Lung (tissue), 12 donors: Measurements from ENCODE around the gene SPATA12. TPM values are rescaled to one million over a fixed set of nuclear protein-coding genes. Genes with fewer than 3 reads are reported as not detected.

Experiments used
- ATAC-seq: fragments of 200-7000 bp; cut with Tn5 transposase; one replicate; pipeline ENCODE4 v1.9.1; 2020; ENCODE audit warnings: moderate number of reproducible peaks; ENCODE audit not compliant: insufficient read depth, low FRiP score
- DNase-seq, 3 donors: peaks; one replicate each; pipeline ENCODE4 v3.0.0-alpha.2; 2013 to 2017
- H3K27ac ChIP-seq, 2 donors: one replicate each; pipeline ENCODE4 v1.5.1; 2013; ENCODE audit warnings: mild to moderate bottlenecking in 2 of 2, moderate library complexity in 2 of 2, control low read depth in 1 of 2, inconsistent platforms in 1 of 2, low read depth in 1 of 2, low read length in 1 of 2
- H3K27me3 ChIP-seq, 3 donors: one replicate each; pipeline ENCODE4 v1.5.1; 2013; ENCODE audit warnings: low read length in 2 of 3; ENCODE audit not compliant: control insufficient read depth in 3 of 3, insufficient read depth in 3 of 3
- H3K36me3 ChIP-seq, 4 donors: one replicate each; pipeline ENCODE4 v1.5.1; 2013; ENCODE audit warnings: low read length in 4 of 4, mild to moderate bottlenecking in 1 of 4, moderate library complexity in 1 of 4; ENCODE audit not compliant: control insufficient read depth in 4 of 4, insufficient read depth in 4 of 4
- H3K4me1 ChIP-seq, 5 donors: one replicate each; pipeline ENCODE4 v1.5.1; 2013; ENCODE audit warnings: low read length in 5 of 5, mild to moderate bottlenecking in 2 of 5, moderate library complexity in 1 of 5; ENCODE audit not compliant: control insufficient read depth in 5 of 5, insufficient read depth in 5 of 5
- H3K4me3 ChIP-seq: one replicate; pipeline ENCODE4 v1.5.1; 2013; ENCODE audit warnings: mild to moderate bottlenecking, control low read depth, moderate library complexity
- H3K9ac ChIP-seq, 2 donors: one replicate each; pipeline ENCODE4 v1.5.1; 2013; ENCODE audit warnings: low read length in 2 of 2, control low read depth in 1 of 2; ENCODE audit not compliant: insufficient read depth in 1 of 2
- H3K9me3 ChIP-seq, 4 donors: one replicate each; pipeline ENCODE4 v1.5.1; 2013; ENCODE audit warnings: low read length in 3 of 4, mild to moderate bottlenecking in 1 of 4, moderate library complexity in 1 of 4; ENCODE audit not compliant: control insufficient read depth in 4 of 4, insufficient read depth in 3 of 4
- WGBS, 2 donors: extraction: QIAGEN DNeasy Blood & Tissue Kit; methylation state at CpG; one replicate each; pipeline ENCODE4 v1.1.7; 2013; 5-methylcytosine and 5-hydroxymethylcytosine counted together
- polyA plus RNA-seq, 2 donors: library from polyadenylated mRNA; stranded (reverse); fragments of 200-250 nt; gene quantifications; one replicate each; pipeline ENCODE4 v1.2.1, GENCODE V29; 2013
- total RNA-seq, 2 donors: library from RNA; depleted of rRNA in 1 of 2; stranded (reverse); fragments of >200 nt in 1 of 2; gene quantifications; one replicate each; pipeline ENCODE4 v1.2.1, GENCODE V29; 2014 to 2021
- TF ChIP-seq, protein P1 (sequence below): IDR thresholded peaks from 2 replicates; pipeline ENCODE4 v1.5.1; 2012; ENCODE audit warnings: mild to moderate bottlenecking; ENCODE audit errors: control extremely low read depth, extremely low read depth
- donor health status: control.
- donor health status: control.
- donor health status: Bipolar disorder and iron deficiency.
- donor health status: healthy.
- donor health status: DM: yes; HTN: yes; CAD: no.

The SPATA12 gene
- total and polyA plus RNA-seq, 4 donors: 0.08 to 0.15 (median 0.08) TPM; not detected in 1

DNA sequence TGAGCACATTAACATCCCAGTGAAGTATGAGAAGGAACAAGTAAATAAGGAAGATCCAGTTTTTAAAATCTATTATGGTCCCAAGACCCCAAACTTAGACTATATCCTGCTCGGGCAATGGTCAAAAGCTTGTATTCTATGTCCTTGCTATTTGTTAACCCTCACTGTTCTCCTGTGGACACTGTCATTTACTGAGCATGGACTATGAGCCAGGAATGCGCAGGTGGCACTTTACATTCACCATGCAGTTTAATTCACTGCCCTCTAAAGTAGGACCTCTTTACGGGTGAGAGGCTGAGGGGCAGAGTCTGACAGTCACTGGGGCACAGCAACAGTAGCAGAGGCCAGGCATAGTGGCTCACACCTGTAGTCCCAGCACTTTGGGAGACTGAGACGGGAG lies 28.6 kb downstream of the SPATA12 start:
- H3K9ac ChIP-seq: no peak overlapping the region
- 92 to 99% methylated on average over 4 of the region's 4 CpGs for WGBS, 2 donors
- H3K9me3 ChIP-seq: no peaks in the 10 kb centered on the region
- H3K36me3 ChIP-seq: no peaks in the 10 kb centered on the region
- no peaks in the 10 kb centered on the region for H3K27me3 ChIP-seq
- DNase-seq (no peak), ATAC-seq (no peak)
- TF ChIP-seq, protein P1, sequence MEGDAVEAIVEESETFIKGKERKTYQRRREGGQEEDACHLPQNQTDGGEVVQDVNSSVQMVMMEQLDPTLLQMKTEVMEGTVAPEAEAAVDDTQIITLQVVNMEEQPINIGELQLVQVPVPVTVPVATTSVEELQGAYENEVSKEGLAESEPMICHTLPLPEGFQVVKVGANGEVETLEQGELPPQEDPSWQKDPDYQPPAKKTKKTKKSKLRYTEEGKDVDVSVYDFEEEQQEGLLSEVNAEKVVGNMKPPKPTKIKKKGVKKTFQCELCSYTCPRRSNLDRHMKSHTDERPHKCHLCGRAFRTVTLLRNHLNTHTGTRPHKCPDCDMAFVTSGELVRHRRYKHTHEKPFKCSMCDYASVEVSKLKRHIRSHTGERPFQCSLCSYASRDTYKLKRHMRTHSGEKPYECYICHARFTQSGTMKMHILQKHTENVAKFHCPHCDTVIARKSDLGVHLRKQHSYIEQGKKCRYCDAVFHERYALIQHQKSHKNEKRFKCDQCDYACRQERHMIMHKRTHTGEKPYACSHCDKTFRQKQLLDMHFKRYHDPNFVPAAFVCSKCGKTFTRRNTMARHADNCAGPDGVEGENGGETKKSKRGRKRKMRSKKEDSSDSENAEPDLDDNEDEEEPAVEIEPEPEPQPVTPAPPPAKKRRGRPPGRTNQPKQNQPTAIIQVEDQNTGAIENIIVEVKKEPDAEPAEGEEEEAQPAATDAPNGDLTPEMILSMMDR: no peak
- H3K27ac ChIP-seq: no peak overlapping the region
- H3K4me3 ChIP-seq: no peak overlapping the region
- no peaks in the 10 kb centered on the region for H3K4me1 ChIP-seq

DNA sequence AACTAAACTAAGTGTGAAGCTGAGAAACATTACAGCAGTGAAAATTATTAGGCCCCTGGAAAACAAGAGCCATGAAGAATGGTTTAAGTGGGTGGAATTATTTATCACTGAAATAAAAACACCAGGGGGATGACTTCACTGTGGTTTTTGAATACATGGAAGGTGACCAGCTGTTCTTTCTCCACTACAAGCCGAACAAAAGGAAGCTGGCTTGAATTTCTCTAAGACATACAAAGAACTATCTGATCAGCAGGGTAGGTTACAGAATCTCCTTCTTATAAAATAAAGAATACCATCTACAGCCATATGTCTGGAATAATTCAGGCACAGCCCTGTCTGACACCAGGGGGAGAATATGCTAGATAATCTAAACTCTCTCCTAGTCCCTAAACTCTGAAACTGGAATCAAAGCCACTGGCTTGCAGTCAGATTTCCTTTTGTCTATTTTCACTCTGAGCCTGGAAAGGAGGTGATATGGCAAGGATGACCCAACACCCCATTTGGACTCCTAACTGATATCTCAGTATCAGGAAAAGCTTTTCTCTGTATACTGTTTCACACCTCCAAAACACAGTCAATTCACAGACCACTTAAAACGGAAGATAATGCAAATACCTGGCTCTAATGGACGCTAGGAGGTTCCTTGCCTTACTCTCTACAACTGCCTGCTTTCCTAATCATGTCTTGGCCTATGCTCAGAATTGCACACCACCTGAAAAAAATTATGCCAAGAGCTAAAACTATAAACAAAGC lies 31.2 kb downstream of the SPATA12 start:
- 81 to 82% methylated on average over 3 of the region's 3 CpGs for WGBS, 2 donors
- no peaks in the 10 kb centered on the region for H3K9me3 ChIP-seq
- H3K27me3 ChIP-seq: no peaks in the 10 kb centered on the region
- H3K36me3 ChIP-seq: peaks cover 0 to 8% (median 0%) of the 10 kb centered on the region in 4 donors
- DNase-seq (peak in 1 of 3 donors; percentile 48), ATAC-seq (no peak)
- no peak overlapping the region for H3K27ac ChIP-seq
- H3K4me1 ChIP-seq: peaks cover 0 to 9% (median 3%) of the 10 kb centered on the region in 5 donors
- TF ChIP-seq, protein P1: no peak
- no peak overlapping the region for H3K4me3 ChIP-seq
- H3K9ac ChIP-seq: no peak overlapping the region

DNA sequence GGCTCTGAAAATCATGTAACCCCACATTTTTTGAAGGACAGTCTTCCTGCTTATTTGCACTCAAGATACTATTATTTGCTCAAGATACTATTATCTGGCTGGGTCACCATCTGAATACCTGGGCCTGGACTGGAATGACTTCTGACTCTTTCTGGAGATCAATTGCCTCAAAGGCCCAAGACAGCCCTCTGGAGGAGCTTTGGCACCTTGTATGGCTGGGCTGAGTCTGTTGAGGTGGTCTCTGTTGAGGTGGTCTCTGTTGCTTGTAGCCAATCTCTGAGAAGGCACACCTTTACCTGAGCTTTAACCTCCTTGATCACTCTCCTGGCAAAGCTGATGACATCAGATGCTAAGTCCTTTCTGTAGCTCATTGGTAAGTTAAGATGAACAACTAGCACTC lies 33.0 kb downstream of the SPATA12 start:
- H3K9me3 ChIP-seq: no peaks in the 10 kb centered on the region
- no peak overlapping the region for H3K9ac ChIP-seq
- H3K4me3 ChIP-seq: no peak overlapping the region
- H3K27me3 ChIP-seq: no peaks in the 10 kb centered on the region
- no peak overlapping the region for H3K27ac ChIP-seq
- peaks cover 0 to 9% (median 3%) of the 10 kb centered on the region in 5 donors for H3K4me1 ChIP-seq
- no peak for DNase-seq
- ATAC-seq: no peak
- TF ChIP-seq, protein P1: no peak
- peaks cover 0 to 18% (median 0%) of the 10 kb centered on the region in 4 donors for H3K36me3 ChIP-seq
